GF-D8 (cell line): ENCODE results near the gene ANO9.

Experiments used
- DNase-seq: peaks from one replicate; lab custom pipeline; 2025; lab: John Stamatoyannopoulos, UW

ANO9 gene

GRCh38 chr11:382081-382629 is 59.7 kb downstream of the ANO9 start:
- DNase-seq: no peak

- no peak for DNase-seq
These were observed 60.2 kb downstream of the ANO9 start for GRCh38 chr11:381501-382072.

- DNase-seq: no peak
These were observed 60.8 kb downstream of the ANO9 start for GRCh38 chr11:380996-381395.

GRCh38 chr11:380491-380890 is 61.3 kb downstream of the ANO9 start:
- DNase-seq: no peak

GRCh38 chr11:380095-380480 is 61.7 kb downstream of the ANO9 start:
- DNase-seq: no peak

DNA sequence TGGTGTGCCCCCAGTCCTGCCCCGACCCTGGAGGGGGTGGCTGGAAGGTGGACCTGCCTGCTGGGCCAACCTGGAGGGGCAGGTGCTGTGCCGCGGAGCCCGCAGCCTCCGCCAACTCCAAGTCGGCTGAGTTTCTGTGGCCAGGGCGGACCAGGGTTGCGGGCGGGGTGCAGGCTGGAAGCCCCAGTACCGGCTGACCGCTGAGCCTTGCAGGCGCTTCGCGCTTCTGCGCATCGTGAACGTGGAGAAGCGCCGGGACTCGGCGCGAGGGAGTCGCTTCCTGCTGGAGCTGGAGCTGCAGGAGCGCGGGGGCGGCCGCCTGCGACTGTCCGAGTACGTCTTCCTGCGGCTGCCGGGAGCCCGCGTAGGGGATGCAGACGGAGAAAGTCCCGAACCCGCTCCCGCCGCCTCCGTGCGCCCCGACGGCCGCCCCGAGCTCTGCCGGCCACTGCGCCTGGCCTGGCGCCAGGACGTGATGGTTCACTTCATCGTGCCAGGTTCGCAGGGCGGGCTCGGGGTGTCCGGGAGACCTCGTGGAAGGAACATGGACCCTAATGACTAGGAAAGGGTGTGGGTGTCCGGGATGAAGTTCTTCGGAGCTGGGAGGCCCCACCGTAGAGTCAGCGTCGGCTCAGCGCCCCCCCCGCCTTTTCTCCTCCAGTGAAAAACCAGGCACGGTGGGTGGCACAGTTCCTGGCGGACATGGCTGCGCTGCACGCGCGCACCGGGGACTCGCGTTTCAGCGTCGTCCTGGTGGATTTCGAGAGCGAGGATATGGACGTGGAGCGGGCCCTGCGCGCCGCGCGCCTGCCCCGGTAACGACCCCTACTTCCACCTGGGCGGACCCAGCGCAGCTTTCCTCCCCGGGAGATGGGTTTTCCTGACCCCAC is 62.4 kb downstream of the ANO9 start:
- no peak for DNase-seq

DNA sequence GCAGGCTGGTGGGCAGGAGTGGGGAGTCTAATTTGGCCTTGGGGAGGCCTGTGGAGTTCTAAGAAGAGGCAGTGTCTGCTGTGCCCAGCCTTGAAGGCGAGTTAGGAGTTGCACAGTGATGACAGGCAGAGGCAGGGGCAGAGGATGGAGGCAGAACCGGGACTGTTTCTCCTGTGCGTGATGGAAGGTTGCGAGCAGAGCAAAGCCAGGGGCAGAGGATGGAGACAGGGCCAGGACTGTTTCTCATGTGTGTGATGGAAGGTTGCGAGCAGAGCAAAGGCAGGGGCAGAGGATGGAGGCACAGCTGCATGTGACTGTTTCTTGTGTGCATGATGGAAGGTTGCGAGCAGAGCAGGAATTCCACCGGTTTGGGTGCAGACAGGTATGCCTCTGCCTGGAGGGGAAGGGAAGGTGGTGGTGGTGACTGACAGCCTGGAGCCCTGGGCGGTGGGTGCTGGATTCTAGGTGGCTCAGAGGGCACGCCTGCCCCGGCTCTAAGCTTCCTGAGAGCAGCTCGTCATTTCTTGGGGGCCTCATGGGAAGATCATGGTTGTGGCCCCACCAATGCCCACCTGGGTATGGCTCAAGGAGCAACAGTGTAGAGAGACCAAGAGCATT is 63.8 kb downstream of the ANO9 start:
- DNase-seq: no peak

DNA sequence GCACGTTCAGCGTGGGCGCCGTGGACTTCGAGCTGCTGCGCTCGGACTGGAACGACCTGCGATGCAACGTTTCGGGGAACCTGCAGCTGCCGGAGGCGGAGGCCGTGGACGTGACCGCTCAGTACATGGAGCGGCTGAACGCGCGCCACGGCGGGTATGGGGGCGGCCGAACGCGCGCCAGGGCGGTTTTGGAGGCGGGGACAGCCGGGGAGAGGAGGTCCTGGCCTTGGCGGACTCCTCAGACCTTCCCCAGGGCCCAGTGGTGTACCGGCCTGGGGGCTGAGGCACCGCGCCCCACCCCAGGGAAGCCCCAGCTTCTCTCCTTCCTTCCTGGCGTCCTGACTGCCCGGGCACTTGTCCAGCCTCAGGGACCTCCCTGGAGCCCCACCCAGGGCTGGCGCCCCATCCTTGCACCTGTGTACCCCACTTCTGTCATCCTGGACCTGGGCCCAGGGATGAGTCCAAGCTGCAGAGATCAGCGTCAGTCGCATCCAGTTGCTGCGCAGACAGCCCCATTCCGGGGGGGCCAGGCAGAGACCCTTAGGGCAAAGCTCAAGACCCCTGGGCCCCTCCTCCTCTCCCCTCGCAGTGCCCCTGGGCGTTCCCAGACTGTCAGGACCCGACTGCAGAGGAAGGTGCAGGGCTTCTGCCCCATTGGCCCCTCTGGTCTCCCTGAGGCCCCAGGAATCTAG is 64.5 kb downstream of the ANO9 start:
- no peak for DNase-seq

- DNase-seq: no peak
These were observed 65.2 kb downstream of the ANO9 start for GRCh38 chr11:376531-377173.

DNA sequence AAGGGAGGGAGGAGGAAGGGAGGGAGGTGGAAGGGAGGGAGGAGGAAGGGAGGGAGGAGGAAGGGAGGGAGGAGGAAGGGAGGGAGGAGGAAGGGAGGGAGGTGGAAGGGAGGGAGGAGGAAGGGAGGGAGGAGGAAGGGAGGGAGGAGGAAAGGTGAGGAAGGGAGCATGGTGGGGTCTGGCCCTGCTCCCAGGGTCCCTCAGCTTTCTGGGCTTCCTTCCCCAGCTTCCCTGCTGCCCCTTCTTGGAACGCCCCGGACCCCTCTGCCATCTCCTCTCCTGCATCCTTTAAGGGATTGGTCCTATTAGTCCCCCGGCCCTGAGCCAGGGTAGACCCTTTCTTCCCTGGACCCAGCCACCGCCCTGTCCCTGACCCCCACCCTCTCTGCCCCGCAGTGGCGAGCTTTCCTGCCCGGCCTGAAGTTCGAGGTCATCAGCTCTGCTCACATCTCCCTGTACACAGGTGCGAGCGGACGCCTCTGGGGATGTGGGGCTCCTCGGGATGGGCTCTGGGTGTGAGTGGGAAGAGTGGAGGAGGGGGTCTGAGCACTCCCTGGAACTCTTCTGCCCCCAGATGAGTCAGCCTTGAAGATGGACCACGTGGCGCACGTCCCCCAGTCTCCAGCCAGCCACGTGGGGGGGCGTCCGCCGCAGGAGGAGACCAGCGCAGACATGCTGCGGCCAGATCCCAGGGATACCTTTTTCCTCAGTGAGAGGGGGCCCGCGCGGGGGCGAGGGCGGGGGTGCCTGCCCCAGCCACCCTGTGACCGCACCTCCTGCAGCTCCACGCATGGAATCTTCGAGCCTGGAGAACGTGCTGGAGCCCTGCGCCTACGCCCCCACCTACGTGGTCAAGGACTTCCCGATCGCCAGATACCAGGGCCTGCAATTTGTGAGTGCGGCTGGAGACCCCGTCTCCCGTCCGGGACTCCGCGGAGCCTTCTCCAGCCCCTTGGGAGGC is 66.5 kb downstream of the ANO9 start:
- DNase-seq: no peak

GRCh38 chr11:373716-374551 is 67.9 kb downstream of the ANO9 start:
- DNase-seq: no peak

DNA sequence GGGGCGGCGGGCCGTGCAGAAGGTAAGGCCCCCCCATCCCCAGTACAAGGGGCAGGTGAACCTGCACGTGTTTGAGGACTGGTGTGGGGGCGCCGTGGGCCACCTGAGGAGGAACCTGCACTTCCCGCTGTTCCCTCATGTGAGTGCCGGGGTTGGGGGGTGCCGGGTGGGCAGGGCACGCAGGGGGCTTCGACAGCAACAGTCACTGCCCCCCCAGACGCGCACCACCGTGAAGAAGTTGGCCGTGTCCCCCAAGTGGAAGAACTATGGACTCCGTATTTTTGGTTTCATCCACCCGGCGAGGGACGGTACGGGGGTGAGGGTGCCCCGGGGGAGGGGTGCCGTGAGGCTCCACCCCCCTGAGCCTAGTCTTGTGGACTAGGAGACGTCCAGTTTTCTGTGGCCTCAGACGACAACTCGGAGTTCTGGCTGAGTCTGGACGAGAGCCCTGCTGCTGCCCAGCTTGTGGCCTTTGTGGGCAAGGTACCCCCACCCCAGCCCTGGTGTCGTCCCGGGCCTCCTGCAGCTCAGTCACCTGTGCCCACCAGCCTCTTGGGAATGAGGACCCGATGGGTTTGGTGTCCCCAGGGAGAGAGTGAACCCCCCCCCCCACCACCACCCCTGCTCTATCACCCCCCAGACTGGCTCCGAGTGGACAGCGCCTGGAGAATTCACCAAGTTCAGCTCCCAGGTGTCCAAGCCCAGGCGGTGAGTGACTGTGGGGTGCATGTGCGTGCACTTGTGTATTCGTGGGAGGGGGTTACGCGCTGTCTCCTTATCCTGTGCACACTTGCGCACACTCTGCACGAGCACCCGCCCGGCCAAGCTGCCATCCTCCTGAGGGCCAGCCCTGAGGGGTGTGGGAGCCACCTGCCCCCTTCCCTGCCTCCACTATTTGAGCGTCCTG is 68.7 kb downstream of the ANO9 start:
- DNase-seq: no peak

DNA sequence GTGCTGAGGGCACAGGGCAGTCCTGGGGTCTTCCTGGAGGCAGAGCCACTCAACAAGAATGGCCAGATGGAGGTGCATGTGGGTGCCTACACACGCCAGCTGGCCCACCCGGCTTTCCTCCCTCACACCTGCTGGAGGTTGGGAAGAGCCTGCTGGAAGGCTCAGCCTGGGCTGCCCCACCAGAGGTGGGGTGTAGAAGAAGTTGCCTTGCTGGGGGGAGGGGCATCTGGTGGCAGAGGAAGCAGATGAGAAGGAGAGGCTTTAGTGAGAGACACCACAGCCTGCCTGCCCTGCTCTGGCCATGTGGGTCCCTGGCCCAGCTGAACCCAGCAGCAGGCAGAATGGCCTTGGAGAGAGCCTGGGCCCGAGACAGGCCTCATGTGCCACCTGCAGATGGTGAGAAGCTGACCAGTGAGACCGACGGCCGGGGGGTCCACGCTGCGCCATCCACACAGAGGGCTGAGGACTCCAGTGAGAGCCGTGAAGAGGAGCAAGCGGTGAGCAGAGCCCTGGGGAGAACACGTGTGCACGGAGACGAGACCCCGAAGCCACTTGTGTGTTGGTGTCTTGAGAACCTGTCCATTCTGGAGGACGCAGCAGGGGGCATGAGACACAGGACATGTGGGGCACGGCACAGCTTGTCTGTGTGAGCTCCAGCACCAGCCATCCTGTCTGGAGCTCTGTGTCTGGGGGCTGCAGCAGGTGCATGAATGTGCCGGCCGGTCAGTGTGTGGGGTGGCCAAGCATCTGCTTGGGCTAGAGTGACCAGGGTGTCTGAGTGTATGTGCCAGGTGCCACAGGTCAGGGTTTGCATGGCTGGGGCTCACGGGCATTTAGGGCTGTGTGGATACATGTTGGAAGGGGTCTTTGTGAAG is 69.9 kb downstream of the ANO9 start:
- DNase-seq: no peak

- no peak for DNase-seq
These were observed 70.8 kb downstream of the ANO9 start for GRCh38 chr11:371051-371450.

DNA sequence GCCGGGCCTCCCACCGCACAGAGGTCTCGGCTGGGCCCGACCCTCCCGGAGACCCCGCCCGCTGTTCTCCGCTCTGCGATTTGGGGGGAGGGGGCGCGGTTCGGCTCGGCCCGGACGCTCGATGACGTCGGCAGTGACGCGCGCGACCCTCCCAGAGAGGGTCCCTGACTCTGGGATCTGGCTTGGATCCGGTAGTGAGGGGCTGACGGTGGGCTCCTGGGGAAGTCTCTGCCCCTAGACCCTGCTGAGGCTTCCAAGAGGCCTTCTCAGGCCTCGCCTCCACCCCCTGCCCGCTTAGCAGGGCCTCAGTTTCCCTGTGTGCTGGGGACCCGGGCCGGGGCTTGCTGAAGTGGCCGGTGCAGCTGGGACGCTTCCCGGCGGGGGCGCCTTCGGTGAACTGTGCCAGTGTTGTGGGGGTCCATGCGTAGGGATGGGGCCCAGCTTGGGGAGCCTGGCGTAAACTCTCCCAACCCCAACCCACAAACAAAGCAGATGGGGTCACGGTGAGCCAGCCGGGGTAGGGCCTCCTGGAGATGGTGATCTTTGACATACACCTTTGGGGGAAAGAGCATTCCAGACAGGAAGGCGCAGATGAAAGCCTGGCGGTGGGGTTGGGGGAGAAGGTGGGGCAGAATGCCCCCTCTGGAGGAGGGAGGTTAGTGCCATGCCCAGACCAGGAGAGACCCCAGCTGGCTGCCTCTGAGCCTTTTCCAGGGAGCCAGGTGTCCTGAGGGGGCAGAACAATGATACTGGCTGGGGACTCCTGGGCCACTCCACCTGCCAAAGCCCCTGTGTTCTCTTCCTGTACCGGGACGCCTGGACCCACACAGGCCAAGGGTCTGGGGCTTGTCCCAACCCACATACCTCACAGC is 71.5 kb downstream of the ANO9 start:
- DNase-seq: no peak

DNA sequence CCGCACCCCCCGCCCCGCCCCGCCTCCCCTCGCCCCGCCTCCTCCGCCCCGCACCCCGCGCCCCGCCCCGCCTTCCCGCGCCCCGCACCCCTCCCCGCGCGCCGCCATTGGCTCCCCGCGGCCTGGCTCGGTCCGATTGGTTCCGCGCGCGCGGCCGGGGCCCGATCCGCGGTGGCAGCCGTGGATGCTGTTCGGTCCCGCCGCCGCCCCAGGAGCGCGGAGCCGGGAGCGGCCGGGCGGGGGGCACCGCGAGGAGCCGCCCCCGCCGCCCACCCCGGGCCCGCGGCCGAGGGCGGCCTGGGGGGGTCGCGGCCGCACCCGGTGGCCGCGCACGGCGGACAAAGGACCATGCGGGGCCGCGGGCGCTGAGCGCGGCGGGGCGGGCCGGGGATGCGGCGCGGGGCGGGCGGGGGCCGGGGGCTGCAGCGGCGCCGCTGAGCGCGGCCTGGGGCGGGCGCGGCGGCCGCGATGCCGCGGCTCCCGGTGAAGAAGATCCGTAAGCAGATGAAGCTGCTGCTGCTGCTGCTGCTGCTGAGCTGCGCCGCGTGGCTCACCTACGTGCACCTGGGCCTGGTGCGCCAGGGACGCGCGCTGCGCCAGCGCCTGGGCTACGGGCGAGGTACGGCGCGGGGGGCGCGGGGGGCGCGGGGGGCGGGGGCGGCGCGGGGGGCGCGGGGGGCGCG is 72.3 kb downstream of the ANO9 start, which contains the start of gene B4GALNT4:
Gene B4GALNT4 (plus strand): TSS at position 164 of the 683 bp plus-strand sequence. CDS start 305 bp downstream, at position 469.
- no peak for DNase-seq
